Left forelimb (tissue), 1 donor: ENCODE measurements around the gene GSTK1.
"Not testable (repeated sequence)": the region's sequence is repeated elsewhere in the genome, so short reads cannot be mapped to it uniquely, and the experiment has no call there.

Experiments
- DNase-seq: peaks from one replicate; pipeline ENCODE4 v3.0.0-alpha.2; 2018; ENCODE audit warnings: low spot score

Gene GSTK1

DNA sequence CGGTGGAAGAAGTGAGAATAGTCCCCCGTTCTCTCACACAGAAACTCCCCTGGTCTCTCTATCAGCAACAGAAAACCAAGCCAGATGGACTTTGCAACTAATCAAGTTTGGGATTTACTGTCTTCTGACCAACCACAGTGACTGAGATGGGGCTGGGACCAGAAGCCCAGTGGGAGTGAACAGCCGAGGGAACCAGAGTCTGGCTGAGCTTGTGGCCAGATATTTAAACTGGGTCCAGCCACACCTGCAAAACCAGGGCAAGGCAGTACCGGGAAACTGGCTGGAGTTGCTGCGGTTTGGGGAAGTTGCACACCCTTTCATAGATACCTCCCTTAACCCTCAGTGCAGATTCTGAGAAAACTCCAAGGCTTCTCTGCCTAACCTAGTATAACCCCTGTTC is 6.0 kb downstream of the GSTK1 start:
- DNase-seq: no peak

DNA sequence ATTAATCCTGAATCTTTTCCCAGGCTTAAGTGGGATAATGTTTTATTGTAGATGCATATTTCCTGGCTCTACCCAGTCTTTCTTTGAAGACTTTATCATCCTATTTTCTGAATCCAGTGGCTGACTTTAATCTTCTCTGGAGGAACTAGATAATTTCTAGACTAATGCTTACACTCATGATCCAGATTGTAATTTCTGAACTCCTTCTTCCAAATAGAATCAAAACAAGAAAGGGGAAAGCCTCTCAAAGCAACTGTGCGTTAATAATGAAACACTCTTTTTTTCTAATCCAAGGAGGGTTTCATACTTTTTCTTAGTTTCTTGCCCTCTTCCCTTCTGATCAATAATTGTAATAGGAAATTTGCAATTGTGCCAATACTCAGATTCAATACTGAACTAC is 8.0 kb downstream of the GSTK1 start:
- DNase-seq: no peak

DNA sequence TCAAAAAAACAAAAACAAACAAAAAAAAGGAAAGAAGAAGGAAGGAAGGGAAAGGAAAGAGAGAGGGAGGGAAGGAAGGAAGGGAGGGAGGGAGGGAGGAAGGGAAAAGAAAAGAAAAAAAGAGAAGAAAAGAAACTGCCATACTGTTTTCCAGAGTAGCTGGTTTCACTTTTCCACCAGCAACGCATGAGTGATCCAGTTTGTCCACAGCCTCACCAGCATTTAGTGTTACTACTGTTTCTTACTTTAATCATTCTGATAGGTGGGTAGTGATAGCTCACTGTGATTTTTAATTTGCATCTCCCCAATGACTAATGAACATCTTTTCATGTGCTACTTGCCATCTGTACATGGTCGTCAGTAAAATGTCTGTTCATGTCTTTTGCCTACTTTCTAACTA is 9.6 kb downstream of the GSTK1 start:
- no peak for DNase-seq

DNA sequence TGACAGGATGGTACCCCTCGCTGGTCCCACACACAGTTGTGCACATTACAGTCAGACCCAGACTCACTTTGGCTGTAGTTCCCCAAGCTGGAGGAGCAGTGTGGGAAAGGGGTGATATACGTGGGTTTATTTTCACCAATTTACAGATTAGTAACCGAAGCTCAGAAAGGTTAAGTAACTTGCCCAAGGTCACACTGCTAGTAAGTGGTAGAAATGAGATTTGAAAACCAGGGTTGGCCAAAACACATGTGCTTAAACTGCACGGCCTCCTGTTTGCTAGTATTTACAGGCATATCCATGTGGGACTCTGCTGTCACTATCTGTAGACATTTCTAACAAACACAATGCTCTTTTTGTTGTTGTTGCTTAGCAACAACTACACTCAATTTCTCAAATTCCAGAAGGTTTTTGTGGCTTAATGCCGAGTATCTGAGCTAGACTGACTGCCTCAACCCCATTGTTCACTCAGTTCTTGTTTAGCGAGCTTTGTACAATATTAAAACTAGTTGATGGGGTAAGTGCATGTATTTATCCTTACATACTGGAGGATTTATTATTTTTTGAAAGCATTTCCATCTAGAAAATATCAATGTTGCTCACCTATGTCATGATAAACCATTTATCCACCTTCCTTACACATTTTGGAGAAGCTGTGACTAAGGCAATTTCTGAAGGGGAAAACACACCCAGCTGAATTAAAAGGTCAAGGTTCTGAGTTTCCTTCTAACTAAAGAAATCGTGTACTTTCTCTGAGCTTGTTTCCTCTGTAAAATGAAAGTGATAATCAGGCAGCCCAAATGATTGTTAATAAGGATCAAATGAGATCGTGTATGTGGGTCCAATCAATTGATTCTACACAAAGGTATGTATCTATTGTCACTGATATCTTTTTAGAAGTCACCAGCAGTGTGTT is 16.2 kb downstream of the GSTK1 start:
- no peak for DNase-seq

DNA sequence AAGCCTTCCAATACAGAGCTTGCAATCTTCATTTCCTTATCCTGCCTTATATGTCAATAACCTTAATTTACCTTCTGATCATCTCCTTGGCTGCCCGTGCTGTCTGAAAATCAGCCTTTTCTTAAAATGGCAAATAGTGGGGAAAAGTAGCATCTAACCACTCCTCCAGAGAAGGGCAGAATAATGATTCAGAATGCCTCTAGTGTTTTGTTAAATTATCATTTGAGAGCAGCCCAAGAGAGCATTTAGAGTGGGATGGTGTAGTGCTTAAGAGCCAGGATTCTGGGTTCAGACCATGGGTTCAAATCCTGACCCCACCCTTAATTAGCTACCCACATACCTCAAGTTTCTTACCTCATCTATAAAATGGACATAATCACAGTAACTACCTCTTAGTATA is 16.9 kb downstream of the GSTK1 start:
- DNase-seq: no peak

DNA sequence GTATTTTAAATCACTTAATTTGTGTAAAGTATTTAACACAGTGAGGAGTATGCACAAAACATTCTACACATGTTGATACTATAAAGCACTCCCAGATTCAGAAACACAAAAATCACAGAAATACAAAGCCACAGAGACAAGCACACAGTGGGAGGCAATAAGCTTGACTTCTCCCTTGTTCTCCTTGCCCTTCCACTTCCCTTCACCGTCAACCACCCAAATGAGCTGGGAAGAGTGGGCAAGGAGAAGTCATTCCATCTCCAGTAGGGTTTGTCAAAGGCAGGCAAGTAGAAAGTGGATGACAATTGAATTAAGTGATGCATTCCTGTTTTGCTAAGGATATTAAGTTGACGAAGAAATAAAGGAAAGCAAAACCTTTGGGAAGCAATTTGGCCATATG is 17.3 kb downstream of the GSTK1 start:
- no peak for DNase-seq

DNA sequence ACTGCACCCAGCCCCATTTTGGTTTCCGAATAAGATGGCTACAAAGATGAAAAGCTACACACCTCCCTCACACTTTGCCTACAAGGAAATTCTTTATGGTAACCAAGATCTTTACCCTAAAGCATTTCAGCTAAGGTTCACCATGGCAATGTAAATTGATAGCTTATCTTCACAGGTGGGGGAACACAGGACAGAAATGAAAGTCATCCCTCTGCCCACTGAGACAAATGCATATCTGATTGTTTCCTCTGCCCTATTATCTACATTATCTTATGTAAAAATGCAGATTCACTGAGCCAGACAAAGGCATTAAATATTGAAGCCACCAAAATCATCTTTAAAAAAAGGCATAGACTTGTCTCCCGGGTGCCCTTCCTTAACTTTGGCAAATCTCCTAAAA is 18.3 kb downstream of the GSTK1 start:
- DNase-seq: no peak

DNA sequence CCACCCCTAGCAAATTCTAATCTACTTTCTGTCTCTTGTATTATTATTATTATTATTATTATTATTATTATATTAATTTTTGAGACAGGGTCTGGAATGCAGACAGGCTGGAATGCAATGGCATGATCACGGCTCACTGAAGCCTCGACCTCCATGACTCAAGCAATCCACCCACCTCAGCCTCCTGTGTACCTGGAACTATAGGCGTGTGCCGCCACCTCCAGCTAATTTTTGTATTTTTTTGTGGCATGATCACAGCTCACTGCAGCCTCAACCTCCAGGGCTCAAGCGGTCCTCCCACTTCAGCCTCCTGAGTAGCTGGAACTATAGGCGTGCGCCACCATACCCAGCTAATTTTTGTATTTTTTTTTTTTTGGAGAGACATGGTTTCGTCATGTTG is 18.9 kb downstream of the GSTK1 start:
- DNase-seq: no peak

DNA sequence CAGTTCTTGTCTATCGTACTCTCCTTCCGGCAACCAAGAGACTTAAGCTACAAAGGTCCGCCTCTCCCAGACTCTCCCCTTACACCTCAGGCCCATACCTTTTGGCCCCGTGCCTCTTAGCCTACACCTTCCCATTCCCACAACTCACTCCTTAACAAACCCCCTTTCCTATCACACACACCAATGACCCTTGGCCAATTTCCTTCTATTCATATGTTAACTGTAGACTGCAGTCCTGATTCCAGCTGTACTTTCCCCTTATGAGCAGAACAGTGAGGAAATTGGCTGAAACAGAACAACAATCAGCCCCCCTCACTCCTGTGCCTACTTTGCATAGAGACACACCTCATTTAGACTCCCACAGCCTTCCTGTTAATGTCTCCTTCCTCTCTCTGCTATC is 20.1 kb downstream of the GSTK1 start:
- DNase-seq: no peak

DNA sequence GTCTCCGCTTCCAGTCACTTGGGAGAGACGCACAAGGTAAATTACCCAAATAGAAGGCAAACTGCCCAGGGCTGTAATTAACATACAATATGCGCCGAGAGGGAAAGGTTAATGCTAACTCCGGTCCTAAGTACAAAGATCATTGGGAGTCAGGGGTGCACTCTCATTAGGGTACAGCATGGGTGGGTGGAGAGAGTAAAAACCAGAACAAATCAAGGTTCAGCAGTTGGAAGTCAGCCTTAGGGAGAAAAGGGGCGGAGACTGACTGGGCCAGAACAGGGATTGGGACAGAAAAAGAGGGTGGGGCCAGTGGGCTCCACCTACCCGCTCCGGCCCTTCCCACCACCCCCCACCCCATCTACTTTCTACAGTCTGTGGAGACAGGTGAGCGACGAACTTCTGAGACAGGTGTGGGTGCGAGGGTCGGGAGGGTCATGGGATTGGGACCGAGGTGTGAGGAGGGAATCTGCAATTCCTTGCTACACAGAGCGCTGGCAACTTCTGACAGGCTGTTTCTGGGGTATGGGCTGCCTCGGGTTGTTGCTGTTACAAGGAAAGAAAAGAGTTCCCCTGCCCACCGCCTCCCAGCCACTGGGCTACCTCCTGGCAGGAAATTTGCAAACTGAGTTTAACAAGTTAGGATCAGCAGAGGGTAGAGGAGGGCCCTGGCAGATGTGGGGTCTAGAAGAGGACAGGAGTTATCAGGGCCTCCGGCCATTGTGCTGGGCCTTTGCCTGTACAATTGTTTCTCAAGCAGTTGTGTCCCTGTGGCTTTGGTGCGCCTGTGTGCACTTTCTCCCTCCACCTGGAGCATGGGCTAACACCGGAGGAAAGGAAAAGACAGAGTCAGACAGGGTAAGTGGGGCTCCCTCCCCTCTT is 21.6 kb downstream of the GSTK1 start, which contains the start of gene TMEM139:
Gene TMEM139 (plus strand): TSS at position 368 of the 879 bp plus-strand sequence. CDS start 1,000 bp downstream, outside the sequence.
- DNase-seq: no peak

DNA sequence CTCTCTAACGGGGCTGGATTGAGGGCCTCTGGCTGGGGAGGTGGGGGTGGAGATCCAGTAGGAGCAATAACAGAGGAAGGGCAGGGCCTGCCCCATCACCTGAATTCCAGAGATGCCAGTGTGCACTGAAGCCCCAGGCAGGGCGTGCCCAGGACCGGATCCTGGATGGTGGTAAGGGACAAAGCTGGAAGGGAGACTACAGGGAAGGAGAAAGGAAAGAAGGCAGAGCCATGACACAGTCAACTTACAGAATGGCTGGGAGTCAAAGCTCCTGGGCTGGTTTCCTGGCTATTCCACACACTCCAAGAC is 22.2 kb downstream of the GSTK1 start:
- DNase-seq: no peak

DNA sequence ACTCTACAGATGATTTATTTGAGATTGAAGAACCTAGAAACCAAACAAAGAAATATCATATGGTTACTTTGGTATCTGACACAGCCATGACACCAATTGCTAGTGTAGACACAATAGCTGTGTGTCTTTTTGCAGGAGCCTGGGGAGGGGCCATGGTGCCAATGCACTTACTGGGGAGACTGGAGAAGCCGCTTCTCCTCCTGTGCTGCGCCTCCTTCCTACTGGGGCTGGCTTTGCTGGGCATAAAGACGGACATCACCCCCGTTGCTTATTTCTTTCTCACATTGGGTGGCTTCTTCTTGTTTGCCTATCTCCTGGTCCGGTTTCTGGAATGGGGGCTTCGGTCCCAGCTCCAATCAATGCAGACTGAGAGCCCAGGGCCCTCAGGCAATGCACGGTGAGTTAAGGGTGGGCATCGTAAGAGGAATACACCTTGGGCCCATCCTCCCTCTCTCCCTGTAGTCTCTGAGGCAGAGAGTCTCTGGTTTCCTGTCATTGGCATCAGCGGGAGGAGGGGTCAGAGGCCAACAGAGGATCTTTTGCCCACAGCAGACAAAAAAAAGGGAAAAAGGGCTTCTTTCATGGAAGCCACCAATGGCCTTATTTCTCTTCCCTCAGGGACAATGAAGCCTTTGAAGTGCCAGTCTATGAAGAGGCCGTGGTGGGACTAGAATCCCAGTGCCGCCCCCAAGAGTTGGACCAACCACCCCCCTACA is 22.7 kb downstream of the GSTK1 start:
- DNase-seq: no peak

DNA sequence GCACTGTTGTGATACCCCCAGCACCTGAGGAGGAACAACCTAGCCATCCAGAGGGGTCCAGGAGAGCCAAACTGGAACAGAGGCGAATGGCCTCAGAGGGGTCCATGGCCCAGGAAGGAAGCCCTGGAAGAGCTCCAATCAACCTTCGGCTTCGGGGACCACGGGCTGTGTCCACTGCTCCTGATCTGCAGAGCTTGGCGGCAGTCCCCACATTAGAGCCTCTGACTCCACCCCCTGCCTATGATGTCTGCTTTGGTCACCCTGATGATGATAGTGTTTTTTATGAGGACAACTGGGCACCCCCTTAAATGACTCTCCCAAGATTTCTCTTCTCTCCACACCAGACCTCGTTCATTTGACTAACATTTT is 23.3 kb downstream of the GSTK1 start:
- no peak for DNase-seq

DNA sequence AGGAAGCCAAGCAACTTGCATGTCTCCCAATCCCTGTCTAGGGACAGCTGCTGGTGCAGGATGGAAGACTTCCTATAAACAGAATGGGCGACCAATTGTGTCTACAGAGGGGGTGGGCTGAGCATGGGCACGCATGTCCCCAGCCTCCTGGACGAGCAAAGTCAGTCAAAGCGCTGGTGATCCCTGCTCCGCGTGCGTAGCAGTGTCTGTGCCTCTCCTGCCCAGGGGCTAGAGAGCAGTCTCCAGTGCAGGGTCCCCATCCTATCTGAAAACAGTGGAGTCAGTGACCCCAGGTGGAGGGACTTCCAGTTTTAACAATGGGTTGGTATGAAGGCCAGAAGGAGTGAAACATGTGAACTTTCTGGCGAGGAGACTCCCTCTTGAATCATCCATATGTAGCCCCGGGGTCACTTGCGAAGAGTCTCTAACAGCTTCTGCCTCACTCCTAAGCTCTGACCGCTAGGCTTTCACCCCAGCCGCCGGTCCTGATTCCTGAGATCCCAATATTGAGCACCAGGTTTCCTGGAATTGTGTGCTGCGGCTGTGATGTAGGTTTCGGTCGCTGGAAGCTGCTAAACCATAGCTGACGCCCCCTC is 24.2 kb downstream of the GSTK1 start:
- DNase-seq: no peak

DNA sequence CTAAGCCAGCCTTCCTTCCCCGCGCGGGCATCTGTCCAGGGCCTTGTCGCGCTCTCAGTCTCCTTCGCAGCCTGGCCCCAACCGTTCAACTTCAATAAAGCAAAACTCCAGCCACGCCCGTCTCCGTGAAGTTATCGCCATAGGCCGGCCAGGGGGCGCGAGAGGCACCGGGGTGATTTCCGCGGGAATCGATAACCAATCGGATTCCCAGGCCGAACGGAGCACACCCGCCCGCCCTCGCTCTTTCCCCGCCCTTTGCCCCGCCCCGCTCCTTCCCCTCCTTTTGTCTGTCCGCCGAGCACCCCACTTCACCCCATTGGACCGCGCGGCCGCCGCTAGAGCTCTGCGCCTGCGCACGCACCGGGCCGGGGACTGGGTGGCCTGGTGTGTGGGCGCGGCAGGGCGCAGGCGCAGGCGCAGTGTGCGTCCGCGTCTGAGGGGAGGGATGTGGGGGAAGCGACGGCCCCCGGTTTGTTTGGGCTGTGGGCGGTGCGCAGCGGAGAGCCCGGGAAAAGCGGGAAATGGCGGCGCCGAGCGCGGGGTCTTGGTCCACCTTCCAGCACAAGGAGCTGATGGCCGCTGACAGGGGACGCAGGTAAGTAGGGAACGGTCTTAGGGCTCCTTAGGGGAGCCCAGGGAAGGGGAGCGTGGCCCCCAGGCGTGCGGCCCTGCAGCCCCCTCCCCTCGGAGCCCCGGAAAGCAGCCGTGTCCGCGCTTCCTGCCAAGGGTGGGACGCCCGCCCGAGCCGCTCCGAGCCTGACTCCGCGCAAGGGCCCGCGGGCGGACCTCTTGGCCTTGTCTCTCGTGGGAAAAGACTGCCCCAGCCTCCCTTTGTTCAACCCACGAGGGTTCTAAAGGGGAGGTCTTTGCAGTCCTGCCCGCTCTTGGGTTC is 24.9 kb downstream of the GSTK1 start, which contains the start of gene CASP2:
Gene CASP2 (plus strand): TSS at position 417 of the 892 bp plus-strand sequence. CDS start 105 bp downstream, at position 522.
- DNase-seq: peak; percentile 98

DNA sequence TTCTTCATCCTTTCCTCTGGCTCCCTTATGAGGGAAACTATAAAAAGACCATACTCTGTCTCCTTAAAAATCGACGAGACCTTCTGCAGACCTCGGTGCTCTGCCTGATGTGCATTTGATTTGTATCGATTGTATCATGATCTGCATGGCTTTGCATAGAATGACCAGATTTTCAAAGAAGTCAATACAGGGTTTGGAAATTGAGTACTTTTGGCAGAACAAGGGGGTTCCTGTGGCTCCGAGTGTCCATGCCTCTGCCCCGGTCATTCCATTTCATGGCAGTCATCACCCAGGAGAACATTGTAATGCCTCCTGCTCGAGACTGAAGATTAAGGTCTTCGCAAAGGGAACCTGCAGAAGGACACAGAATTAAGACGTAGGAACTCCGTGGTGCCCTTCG is 25.6 kb downstream of the GSTK1 start:
- DNase-seq: no peak

DNA sequence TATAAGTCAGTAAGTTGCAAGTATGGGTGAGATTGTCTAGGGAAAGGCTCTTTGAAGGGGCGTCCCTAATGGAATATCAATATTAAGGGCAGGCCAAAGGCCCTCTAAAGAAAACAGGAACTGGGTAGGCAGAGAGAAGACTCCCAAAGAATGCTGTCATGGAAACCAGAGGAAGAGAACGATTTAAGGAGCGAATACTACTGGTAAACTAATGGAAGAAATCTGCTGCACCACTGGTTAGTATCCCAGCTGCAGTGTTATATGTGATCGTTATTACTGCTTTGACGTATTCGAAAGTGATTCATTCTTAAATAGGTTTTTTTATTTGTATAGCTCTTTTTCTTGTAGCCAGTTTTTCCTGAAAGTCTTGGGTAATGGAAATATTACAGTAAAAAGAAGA is 26.2 kb downstream of the GSTK1 start:
- no peak for DNase-seq

DNA sequence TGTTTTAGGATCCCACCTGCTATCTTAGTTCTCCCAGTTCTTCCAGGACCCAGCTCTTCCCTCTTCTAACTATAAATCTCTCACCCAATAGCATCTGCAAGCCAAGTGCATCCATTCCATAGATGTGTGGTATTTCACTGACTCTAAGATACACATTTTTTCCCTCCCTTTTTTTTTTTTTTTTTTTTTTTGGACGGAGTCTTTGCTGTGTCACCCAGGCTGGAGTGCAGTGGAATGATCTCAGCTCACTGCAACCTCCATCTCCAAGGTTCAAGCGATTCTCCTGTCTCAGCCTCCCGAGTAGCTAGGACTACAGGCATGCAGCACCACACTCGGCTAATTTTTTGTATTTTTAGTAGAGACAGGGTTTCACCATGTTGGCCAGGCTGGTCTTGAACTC is 26.6 kb downstream of the GSTK1 start:
- DNase-seq: not testable (repeated sequence)

DNA sequence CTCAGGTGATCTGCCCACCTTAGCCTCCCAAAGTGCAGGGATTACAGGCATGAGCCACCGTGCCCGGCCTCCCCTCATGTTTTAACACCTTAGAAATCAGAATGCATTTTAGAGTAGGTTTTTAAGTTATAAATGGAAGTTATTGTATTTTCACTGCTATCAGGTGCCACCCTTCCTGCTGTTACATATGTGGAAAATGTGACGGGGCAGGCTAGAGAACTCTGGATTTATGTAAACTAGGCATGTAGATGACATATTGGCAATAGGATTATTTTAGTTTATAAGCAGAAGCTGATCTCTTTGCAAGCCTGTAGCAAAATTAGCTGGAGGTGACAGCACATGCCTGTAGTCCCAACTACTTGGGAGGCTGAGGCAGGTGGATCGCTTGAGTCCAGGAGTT is 27.1 kb downstream of the GSTK1 start:
- no peak for DNase-seq

DNA sequence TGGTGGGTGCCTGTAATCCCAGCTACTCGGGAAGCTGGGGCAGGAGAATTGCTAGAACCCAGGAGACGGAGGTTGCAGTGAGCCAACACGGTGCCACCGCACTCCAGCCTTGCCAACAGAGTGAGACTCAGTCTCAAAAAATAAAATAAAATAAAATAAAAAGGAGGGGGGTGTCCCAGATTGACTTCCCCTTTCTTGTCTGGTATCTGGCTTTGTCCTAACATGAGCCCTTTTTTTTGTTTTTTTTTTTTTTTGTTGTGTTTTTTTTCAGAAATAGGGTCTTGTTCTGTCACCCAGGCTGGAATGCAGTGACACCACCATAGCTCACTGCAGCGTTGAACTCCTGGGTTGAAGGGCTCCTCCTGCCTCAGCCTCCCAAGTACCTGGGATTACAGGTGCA is 29.6 kb downstream of the GSTK1 start:
- no peak for DNase-seq

DNA sequence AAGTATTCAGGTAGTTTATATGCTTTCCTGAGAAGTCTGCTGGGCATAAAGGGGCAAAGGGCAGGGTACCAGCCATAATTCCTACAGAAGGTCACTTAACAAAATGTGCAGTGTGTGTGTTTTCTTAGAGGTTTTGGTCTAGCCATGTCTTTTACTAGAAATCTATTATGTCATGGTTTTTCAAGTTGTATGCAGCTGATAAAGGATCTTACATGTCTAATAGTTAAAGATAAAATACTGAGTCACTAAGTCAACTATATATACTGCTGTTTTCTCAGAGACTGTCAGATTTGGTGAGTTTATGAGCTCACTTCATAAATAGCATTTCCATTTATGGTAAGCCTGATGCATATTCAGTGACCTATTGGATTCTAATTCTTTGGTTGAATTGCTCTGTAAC is 32.6 kb downstream of the GSTK1 start:
- DNase-seq: no peak
